B cell (primary cell): ENCODE results near the gene BTAF1. TPM values are rescaled to one million over a fixed set of nuclear protein-coding genes. Genes with fewer than 3 reads are reported as not detected.

Experiments
- ATAC-seq: fragments of 200-7000 bp; cut with Tn5 transposase; one replicate; pipeline ENCODE4 v1.10.0; 2021; ENCODE audit warnings: low read depth, mild to moderate bottlenecking, moderate number of reproducible peaks, moderate library complexity
- CTCF ChIA-PET: fragments of 350-600 bp; sonication (Branson Sonifier 250); formaldehyde crosslinking; loops from one replicate; lab custom pipeline; 2021; ENCODE audit warnings: antibody characterized with exemption, inconsistent platforms; lab: Charles Lee
- POLR2A ChIA-PET: fragments of 350-600 bp; sonication (Branson Sonifier 250); formaldehyde crosslinking; loops from one replicate; lab custom pipeline; 2021; ENCODE audit warnings: antibody characterized with exemption; lab: Charles Lee
- DNase-seq: peaks from one replicate; pipeline ENCODE4 v3.0.0; 2013
- H2AFZ ChIP-seq: 2 replicates; pipeline ENCODE4 v1.6.1; 2012; ENCODE audit warnings: mild to moderate bottlenecking, low read depth, low read length; ENCODE audit not compliant: insufficient read depth, poor library complexity, severe bottlenecking
- H3K27ac ChIP-seq, 2 donors: 1 replicate in 1 of 2; 2 replicates in 1 of 2; pipeline ENCODE4 v1.5.1; 2012 to 2013; ENCODE audit warnings: low read length in 2 of 2, mild to moderate bottlenecking in 2 of 2, moderate library complexity in 1 of 2
- H3K27me3 ChIP-seq, 4 experiments: fragments of 200-600 bp in 1 of 4; sonication (generic) in 1 of 4; replicated peaks in 1 of 4; 1 replicate in 2 of 4; 2 replicates in 2 of 4; pipeline versions ENCODE4 v1.6.1 to v1.7.0; 2013 to 2016; ENCODE audit warnings: low read length in 3 of 4, mild to moderate bottlenecking in 2 of 4, mixed read lengths in 1 of 4, moderate library complexity in 1 of 4; ENCODE audit not compliant: insufficient read depth in 4 of 4, control insufficient read depth in 3 of 4; ENCODE audit errors: control extremely low read depth in 1 of 4
- H3K36me3 ChIP-seq, 2 experiments: replicated peaks in 1 of 2; 1 replicate in 1 of 2; 2 replicates in 1 of 2; pipeline versions ENCODE4 v1.6.1 to v1.7.1; 2013; ENCODE audit warnings: low read length in 1 of 2; ENCODE audit not compliant: insufficient read depth in 2 of 2, control insufficient read depth in 1 of 2; ENCODE audit errors: control extremely low read depth in 1 of 2, extremely low read depth in 1 of 2
- H3K4me1 ChIP-seq, 2 donors: fragments of 200-600 bp in 1 of 2; sonication (generic) in 1 of 2; 1 replicate in 1 of 2; 2 replicates in 1 of 2; pipeline versions ENCODE4 v1.5.1 to v1.6.1; 2013 to 2017; ENCODE audit warnings: low read length in 2 of 2; ENCODE audit not compliant: control insufficient read depth in 2 of 2, insufficient read depth in 2 of 2
- H3K4me2 ChIP-seq: replicated peaks from 2 replicates; pipeline ENCODE3; 2012; ENCODE audit warnings: mild to moderate bottlenecking, low read depth, low read length; ENCODE audit not compliant: poor library complexity, severe bottlenecking
- H3K4me3 ChIP-seq, 5 experiments: fragments of 200-600 bp in 1 of 5; sonication (generic) in 1 of 5; 1 replicate in 3 of 5; 2 replicates in 2 of 5; pipeline versions ENCODE4 v1.5.1 to v1.7.0; 2011 to 2016; ENCODE audit warnings: low read length in 4 of 5, mild to moderate bottlenecking in 4 of 5, low read depth in 2 of 5, control low read depth in 1 of 5, moderate library complexity in 1 of 5; ENCODE audit not compliant: insufficient read depth in 1 of 5; ENCODE audit errors: control extremely low read depth in 1 of 5, extremely low read depth in 1 of 5
- H3K79me2 ChIP-seq: fragments of 200-600 bp; sonication (generic); one replicate; pipeline ENCODE4 v1.6.0; 2016; ENCODE audit warnings: low read length; ENCODE audit not compliant: control insufficient read depth, insufficient read depth
- H3K9ac ChIP-seq: fragments of 200-600 bp; sonication (generic); 2 replicates; pipeline ENCODE4 v1.6.1; 2017; ENCODE audit warnings: mild to moderate bottlenecking, low read length, moderate library complexity
- H3K9me3 ChIP-seq, 3 donors: one replicate each; pipeline versions ENCODE4 v1.6.1 to v1.7.1; 2013; ENCODE audit warnings: low read length in 2 of 3; ENCODE audit not compliant: control insufficient read depth in 2 of 3, insufficient read depth in 1 of 3; ENCODE audit errors: control extremely low read depth in 1 of 3
- H4K20me1 ChIP-seq: 2 replicates; pipeline ENCODE4 v1.6.0; 2012; ENCODE audit warnings: mild to moderate bottlenecking, low read length; ENCODE audit not compliant: insufficient read depth, control insufficient read depth, poor library complexity, severe bottlenecking
- H3K27ac Mint-ChIP-seq: one replicate; pipeline ENCODE4 v1.8.0; 2021; ENCODE audit warnings: mixed read lengths
- H3K27me3 Mint-ChIP-seq: one replicate; pipeline ENCODE4 v1.8.0; 2021; ENCODE audit warnings: mixed read lengths
- H3K4me1 Mint-ChIP-seq: one replicate; pipeline ENCODE4 v1.8.0; 2021; ENCODE audit warnings: mixed read lengths
- H3K4me3 Mint-ChIP-seq: one replicate; pipeline ENCODE4 v1.8.0; 2021; ENCODE audit warnings: mixed read lengths
- H3K9me3 Mint-ChIP-seq: one replicate; pipeline ENCODE4 v1.8.0; 2022; ENCODE audit warnings: mixed read lengths; ENCODE audit not compliant: insufficient read depth
- EZH2 ChIP-seq: IDR thresholded peaks from 2 replicates; pipeline ENCODE4 v1.6.1; 2012; ENCODE audit warnings: borderline replicate concordance, low read depth, mild to moderate bottlenecking, moderate library complexity, low read length; ENCODE audit not compliant: insufficient read depth, poor library complexity, severe bottlenecking
- WGBS: methylation state at CpG from one replicate; pipeline ENCODE4 v1.1.5; 2013; ENCODE audit warnings: missing lambda C conversion rate; ENCODE audit not compliant: insufficient coverage; 5-methylcytosine and 5-hydroxymethylcytosine counted together
- intact Hi-C: fragments of 100-400 bp; cut with micrococcal nuclease; formaldehyde crosslinking; loops from one replicate; pipeline ENCODE4 v1.10.0; 2022
- polyA plus RNA-seq: library from polyadenylated mRNA; depleted of rRNA; stranded (reverse); fragments of >200 nt; gene quantifications from 2 replicates; pipeline ENCODE4 v1.2.3, GENCODE V29; 2012
- total RNA-seq, 2 donors: library from RNA; stranded (reverse); fragments of 120-200 nt in 1 of 2; gene quantifications; 1 replicate in 1 of 2; 2 replicates in 1 of 2; pipeline versions ENCODE4 v1.2.3 to v1.2.4, GENCODE V29; 2013 to 2022
- TF ChIP-seq, protein P1 (sequence below): fragments of 200-600 bp; IDR thresholded peaks from one replicate; pipeline ENCODE4 v1.8.0; 2022; ENCODE audit warnings: antibody characterized with exemption, mild to moderate bottlenecking

BTAF1 gene
- total and polyA plus RNA-seq, 2 donors (not counting 1 experiment from before 2014, with no cell fraction given), result 58.2 to 78.1 TPM

DNA sequence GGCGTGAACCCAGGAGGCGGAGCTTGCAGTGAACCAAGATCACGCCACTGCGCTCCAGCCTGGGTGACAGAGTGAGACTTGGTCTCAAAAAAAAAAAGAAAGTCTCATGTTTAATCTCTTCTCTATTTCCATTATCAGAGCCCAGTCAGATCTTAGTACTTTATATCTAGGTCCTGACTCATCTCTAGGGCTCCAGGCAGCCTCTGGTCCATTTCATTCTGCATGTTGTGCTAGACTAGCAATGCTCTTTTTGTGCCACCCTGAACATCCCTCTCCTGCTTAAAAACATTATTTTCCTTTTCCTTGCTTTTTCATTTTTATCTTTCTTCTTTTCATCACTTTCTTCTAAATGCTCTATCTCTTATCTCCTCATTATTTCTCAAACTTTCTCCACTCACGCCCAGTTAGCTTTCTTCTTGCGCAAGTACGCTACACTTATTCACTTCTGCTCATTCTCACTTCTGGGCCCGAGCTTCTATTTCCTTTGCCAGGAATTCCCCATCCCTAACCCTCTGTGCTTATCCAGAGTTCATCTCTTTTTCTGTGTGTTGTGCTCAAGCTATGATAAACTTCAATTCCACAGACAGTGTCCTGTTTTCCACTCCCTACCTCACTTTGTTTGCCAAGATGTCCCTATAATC, 63.9 kb downstream of the BTAF1 start:
- POLR2A ChIA-PET, result no interaction called here
- DNase-seq (no peak), ATAC-seq (no peak)
- Mint-ChIP-seq H3K27ac (no peak overlapping the region), H3K4me1 (no peaks in the 10 kb centered on the region), H3K9me3 (no peaks in the 10 kb centered on the region), H3K27me3 (no peaks in the 10 kb centered on the region), H3K4me3 (no peak overlapping the region)
- Histone ChIP-seq H3K4me2 (no peak overlapping the region), H4K20me1 (no peaks in the 10 kb centered on the region), H3K27ac (no peak overlapping the region), H3K79me2 (no peaks in the 10 kb centered on the region), H3K27me3 (no peaks in the 10 kb centered on the region), H3K36me3 (peaks cover 6 to 53% of the 10 kb centered on the region in 2 experiments), H3K4me1 (no peaks in the 10 kb centered on the region), H3K9ac (no peak overlapping the region), H3K4me3 (no peak overlapping the region), H3K9me3 (no peaks in the 10 kb centered on the region), H2AFZ (no peak overlapping the region)
- intact Hi-C loops, result no loop called here
- TF ChIP-seq EZH2, result no peak
- TF ChIP-seq, protein P1, sequence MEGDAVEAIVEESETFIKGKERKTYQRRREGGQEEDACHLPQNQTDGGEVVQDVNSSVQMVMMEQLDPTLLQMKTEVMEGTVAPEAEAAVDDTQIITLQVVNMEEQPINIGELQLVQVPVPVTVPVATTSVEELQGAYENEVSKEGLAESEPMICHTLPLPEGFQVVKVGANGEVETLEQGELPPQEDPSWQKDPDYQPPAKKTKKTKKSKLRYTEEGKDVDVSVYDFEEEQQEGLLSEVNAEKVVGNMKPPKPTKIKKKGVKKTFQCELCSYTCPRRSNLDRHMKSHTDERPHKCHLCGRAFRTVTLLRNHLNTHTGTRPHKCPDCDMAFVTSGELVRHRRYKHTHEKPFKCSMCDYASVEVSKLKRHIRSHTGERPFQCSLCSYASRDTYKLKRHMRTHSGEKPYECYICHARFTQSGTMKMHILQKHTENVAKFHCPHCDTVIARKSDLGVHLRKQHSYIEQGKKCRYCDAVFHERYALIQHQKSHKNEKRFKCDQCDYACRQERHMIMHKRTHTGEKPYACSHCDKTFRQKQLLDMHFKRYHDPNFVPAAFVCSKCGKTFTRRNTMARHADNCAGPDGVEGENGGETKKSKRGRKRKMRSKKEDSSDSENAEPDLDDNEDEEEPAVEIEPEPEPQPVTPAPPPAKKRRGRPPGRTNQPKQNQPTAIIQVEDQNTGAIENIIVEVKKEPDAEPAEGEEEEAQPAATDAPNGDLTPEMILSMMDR, result no peak
- 92% methylated on average over 4 of the region's 8 CpGs for WGBS
- CTCF ChIA-PET, result interaction anchor here (0.6 kb wide), 1 partner anchor 153 kb away, joined by 4 read pairs; no protein-coding TSS in a partner anchor

DNA sequence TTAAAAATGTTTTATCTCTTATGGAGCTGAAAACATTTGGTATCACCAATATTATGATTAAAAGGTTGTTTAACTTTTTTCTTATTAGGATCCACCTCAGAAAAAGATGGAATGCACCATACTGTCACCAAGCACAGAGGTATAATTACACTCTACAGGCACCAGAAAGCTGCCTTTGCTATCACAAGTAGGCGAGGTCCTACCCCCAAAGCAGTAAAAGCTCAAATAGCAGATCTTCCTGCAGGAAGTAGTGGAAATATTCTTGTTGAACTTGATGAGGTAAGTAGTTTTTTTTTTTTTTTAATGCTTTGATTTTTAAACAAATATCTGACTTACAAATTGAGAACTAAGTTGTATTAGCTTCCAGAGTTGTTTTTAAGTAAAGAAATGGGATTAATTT, 68.5 kb downstream of the BTAF1 start:
- H3K4me2 ChIP-seq, result no peak overlapping the region
- H3K9me3 ChIP-seq, result no peaks in the 10 kb centered on the region
- H2AFZ ChIP-seq, result no peak overlapping the region
- no peaks in the 10 kb centered on the region for H4K20me1 ChIP-seq
- Mint-ChIP-seq H3K4me1 (no peaks in the 10 kb centered on the region), H3K4me3 (no peak overlapping the region), H3K9me3 (no peaks in the 10 kb centered on the region), H3K27me3 (no peaks in the 10 kb centered on the region), H3K27ac (no peak overlapping the region)
- intact Hi-C loops, result no loop called here
- ChIA-PET POLR2A (interaction anchor here (0.7 kb wide), 1 partner anchor 762 kb away, joined by 8 read pairs; no protein-coding TSS in a partner anchor), CTCF (no interaction called here)
- no peaks in the 10 kb centered on the region for H3K27me3 ChIP-seq
- TF ChIP-seq, protein P1, result no peak
- TF ChIP-seq EZH2, result no peak
- no peak for ATAC-seq
- H3K79me2 ChIP-seq, result no peaks in the 10 kb centered on the region
- no peak for DNase-seq
- no peak overlapping the region for H3K9ac ChIP-seq
- H3K27ac ChIP-seq, result no peak overlapping the region
- peaks cover 6 to 71% of the 10 kb centered on the region in 2 experiments for H3K36me3 ChIP-seq
- WGBS, result no CpG with 5 or more reads among the region's 1 CpG
- no peak overlapping the region for H3K4me3 ChIP-seq
- H3K4me1 ChIP-seq, result no peaks in the 10 kb centered on the region
